ENCODE measurements around the gene DBI. TPM values are rescaled to one million over a fixed set of nuclear protein-coding genes. Genes with fewer than 3 reads are reported as not detected.
"Not testable (repeated sequence)": the region's sequence is repeated elsewhere in the genome, so short reads cannot be mapped to it uniquely, and the experiment has no call there.

DBI gene
- total RNA-seq, 6 donors from 2014 or later: 60.8 to 250 (median 159) TPM

- 7% methylated on average over 13 to 30 of the region's 32 CpGs for WGBS, 2 donors
- peak; percentile 80 to 87 for DNase-seq
Observed at GRCh38 chr2:119367472-119368099, 809 bp downstream of the DBI start.

GRCh38 chr2:119369845-119370244 is 3.1 kb downstream of the DBI start:
- 79 to 84% methylated on average over 6 of the region's 6 CpGs for WGBS, 2 donors
- peaks cover 17 to 38% (median 26%) of the 10 kb centered on the region in 4 donors for H3K4me1 ChIP-seq
- ATAC-seq (ENCODE audit: low FRiP score in 2 of 2): no peak
- H3K4me3 ChIP-seq: no peak overlapping the region
- peaks cover 32 to 62% (median 54%) of the 10 kb centered on the region in 4 donors for H3K36me3 ChIP-seq
- H3K9me3 ChIP-seq: peaks cover 0 to 10% (median 3%) of the 10 kb centered on the region in 4 donors
- no peak overlapping the region for H3K27ac ChIP-seq
- DNase-seq: no peak
- no peaks in the 10 kb centered on the region for H3K27me3 ChIP-seq
- TF ChIP-seq POLR2A (IDR thresholded peaks at IDR 0.05) (no peak), EP300 (IDR thresholded peaks at IDR 0.05) (no peak), CTCF (IDR thresholded peaks at IDR 0.05) (no peak), POLR2AphosphoS5 (IDR thresholded peaks at IDR 0.05) (no peak)

More at GRCh38 chr2:119367472-119368099, 809 bp downstream of the DBI start:
- Histone ChIP-seq H3K4me3 (peak overlapping the region; percentile 39 to 80 (median 68)), H3K36me3 (peaks cover 23 to 42% (median 37%) of the 10 kb centered on the region in 4 donors), H3K9me3 (no peaks in the 10 kb centered on the region), H3K4me1 (peaks cover 19 to 38% (median 27%) of the 10 kb centered on the region in 4 donors), H3K27ac (peak overlapping the region; percentile 76 to 93 (median 86)), H3K27me3 (no peaks in the 10 kb centered on the region)
- no peak for TF ChIP-seq POLR2A (IDR thresholded peaks at IDR 0.05)
- no peak for TF ChIP-seq EP300 (IDR thresholded peaks at IDR 0.05)
- no peak for TF ChIP-seq POLR2AphosphoS5 (IDR thresholded peaks at IDR 0.05)
- TF ChIP-seq CTCF (IDR thresholded peaks at IDR 0.05): no peak
- ATAC-seq (ENCODE audit: low FRiP score in 2 of 2): peak; percentile 53 to 73

GRCh38 chr2:119371111-119371510 is 4.3 kb downstream of the DBI start:
- ATAC-seq (ENCODE audit: low FRiP score in 2 of 2): no peak
- Histone ChIP-seq H3K27ac (no peak overlapping the region), H3K4me1 (peaks cover 6 to 26% (median 17%) of the 10 kb centered on the region in 4 donors), H3K27me3 (no peaks in the 10 kb centered on the region), H3K9me3 (peaks cover 0 to 10% (median 3%) of the 10 kb centered on the region in 4 donors), H3K36me3 (peaks cover 32 to 62% (median 54%) of the 10 kb centered on the region in 4 donors), H3K4me3 (no peak overlapping the region)
- TF ChIP-seq POLR2A (IDR thresholded peaks at IDR 0.05): no peak
- no peak for TF ChIP-seq EP300 (IDR thresholded peaks at IDR 0.05)
- TF ChIP-seq CTCF (IDR thresholded peaks at IDR 0.05): no peak
- TF ChIP-seq POLR2AphosphoS5 (IDR thresholded peaks at IDR 0.05): no peak
- WGBS, 2 donors: 92 to 94% methylated on average over 2 to 6 of the region's 6 CpGs
- no peak for DNase-seq

- Histone ChIP-seq H3K27ac (no peak overlapping the region), H3K4me3 (no peak overlapping the region), H3K9me3 (peaks cover 0 to 10% (median 3%) of the 10 kb centered on the region in 4 donors), H3K27me3 (no peaks in the 10 kb centered on the region), H3K4me1 (peaks cover 3 to 18% (median 13%) of the 10 kb centered on the region in 4 donors), H3K36me3 (peaks cover 32 to 62% (median 54%) of the 10 kb centered on the region in 4 donors)
- TF ChIP-seq POLR2A (IDR thresholded peaks at IDR 0.05) (no peak), CTCF (IDR thresholded peaks at IDR 0.05) (no peak), POLR2AphosphoS5 (IDR thresholded peaks at IDR 0.05) (no peak), EP300 (IDR thresholded peaks at IDR 0.05) (no peak)
- peak in 1 of 2 donors; percentile 32 for ATAC-seq (ENCODE audit: low FRiP score in 2 of 2)
- 89 to 97% methylated on average over 4 to 7 of the region's 7 CpGs for WGBS, 2 donors
- DNase-seq: no peak
Observed at GRCh38 chr2:119372778-119373568, 6.2 kb downstream of the DBI start.

GRCh38 chr2:119373907-119374745 is 7.3 kb downstream of the DBI start:
- not testable (repeated sequence) for H3K27me3 ChIP-seq; H3K4me1 ChIP-seq; H3K4me3 ChIP-seq; DNase-seq; H3K27ac ChIP-seq; H3K9me3 ChIP-seq; ATAC-seq (ENCODE audit: low FRiP score in 2 of 2)
- WGBS, 2 donors: 97 to 98% methylated on average over 5 of the region's 5 CpGs
- H3K36me3 ChIP-seq: peaks cover 32 to 55% (median 47%) of the 10 kb centered on the region in 4 donors

GRCh38 chr2:119376406-119376805 is 9.6 kb downstream of the DBI start:
- 93 to 94% methylated on average over 6 of the region's 6 CpGs for WGBS, 2 donors
- H3K27me3 ChIP-seq; ATAC-seq (ENCODE audit: low FRiP score in 2 of 2); H3K4me3 ChIP-seq; H3K27ac ChIP-seq; H3K9me3 ChIP-seq; H3K4me1 ChIP-seq; DNase-seq: not testable (repeated sequence)
- H3K36me3 ChIP-seq: peaks cover 19 to 32% (median 29%) of the 10 kb centered on the region in 4 donors
